ENCODE results near the gene CENPO. TPM values are rescaled to one million over a fixed set of nuclear protein-coding genes. Genes with fewer than 3 reads are reported as not detected.

CENPO gene
- total RNA-seq, 1 experiment from 2014 or later = 14.9 TPM

DNA sequence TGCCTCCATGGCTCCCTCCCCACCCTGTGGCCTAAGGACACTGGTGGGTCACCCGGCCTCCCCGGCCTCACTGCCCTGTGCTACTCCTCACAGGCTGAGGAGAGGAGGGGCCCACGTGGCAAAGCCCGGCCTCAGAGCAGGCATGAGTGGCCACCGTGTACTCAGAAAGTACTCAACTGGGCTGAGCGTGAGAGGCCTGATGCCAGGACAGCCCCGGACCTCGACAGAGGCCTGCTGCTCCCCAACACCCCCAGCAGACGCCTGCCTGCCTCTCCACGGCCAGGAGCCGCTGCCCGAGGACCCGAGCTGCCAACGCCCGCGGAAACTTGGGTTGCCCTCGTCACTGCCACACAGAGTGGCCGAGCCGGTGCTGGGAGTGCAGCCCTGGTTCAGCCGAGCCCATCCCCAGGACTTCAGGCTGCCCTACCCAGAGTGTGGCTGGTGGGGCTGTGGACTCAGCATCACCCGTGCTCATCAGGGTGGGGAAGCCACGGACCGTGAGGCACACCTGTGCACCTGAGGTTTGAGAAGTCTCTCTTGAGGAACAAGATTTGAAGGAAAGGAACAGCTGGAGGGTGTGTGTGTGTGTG lies 59.3 kb downstream of the CENPO start:
- Mint-ChIP-seq H3K4me1 (ENCODE audit: insufficient read depth, unreplicated experiment) (peaks cover 5% of the 10 kb centered on the region), H3K27me3 (ENCODE audit: insufficient read depth, unreplicated experiment) (no peaks in the 10 kb centered on the region), H3K9me3 (ENCODE audit: unreplicated experiment) (no peaks in the 10 kb centered on the region), H3K4me3 (ENCODE audit: unreplicated experiment) (no peak overlapping the region), H3K27ac (ENCODE audit: low read depth, unreplicated experiment) (no peak overlapping the region), H3K36me3 (ENCODE audit: insufficient read depth, unreplicated experiment) (peaks cover 17% of the 10 kb centered on the region)
- ChIA-PET CTCF (interaction anchor here (0.6 kb wide), 1 partner anchor 44 kb away, joined by 3 read pairs; no protein-coding TSS in a partner anchor), POLR2A (no interaction called here)
- TF ChIP-seq, protein P1, sequence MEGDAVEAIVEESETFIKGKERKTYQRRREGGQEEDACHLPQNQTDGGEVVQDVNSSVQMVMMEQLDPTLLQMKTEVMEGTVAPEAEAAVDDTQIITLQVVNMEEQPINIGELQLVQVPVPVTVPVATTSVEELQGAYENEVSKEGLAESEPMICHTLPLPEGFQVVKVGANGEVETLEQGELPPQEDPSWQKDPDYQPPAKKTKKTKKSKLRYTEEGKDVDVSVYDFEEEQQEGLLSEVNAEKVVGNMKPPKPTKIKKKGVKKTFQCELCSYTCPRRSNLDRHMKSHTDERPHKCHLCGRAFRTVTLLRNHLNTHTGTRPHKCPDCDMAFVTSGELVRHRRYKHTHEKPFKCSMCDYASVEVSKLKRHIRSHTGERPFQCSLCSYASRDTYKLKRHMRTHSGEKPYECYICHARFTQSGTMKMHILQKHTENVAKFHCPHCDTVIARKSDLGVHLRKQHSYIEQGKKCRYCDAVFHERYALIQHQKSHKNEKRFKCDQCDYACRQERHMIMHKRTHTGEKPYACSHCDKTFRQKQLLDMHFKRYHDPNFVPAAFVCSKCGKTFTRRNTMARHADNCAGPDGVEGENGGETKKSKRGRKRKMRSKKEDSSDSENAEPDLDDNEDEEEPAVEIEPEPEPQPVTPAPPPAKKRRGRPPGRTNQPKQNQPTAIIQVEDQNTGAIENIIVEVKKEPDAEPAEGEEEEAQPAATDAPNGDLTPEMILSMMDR (IDR thresholded peaks at IDR 0.05; ENCODE audit: unreplicated experiment) = no peak
- no TSS peak for BruUV-seq (replicated peaks)
- no peak for DNase-seq (ENCODE audit: unreplicated experiment)
- intact Hi-C loops (cut with micrococcal nuclease) = no loop called here

DNA sequence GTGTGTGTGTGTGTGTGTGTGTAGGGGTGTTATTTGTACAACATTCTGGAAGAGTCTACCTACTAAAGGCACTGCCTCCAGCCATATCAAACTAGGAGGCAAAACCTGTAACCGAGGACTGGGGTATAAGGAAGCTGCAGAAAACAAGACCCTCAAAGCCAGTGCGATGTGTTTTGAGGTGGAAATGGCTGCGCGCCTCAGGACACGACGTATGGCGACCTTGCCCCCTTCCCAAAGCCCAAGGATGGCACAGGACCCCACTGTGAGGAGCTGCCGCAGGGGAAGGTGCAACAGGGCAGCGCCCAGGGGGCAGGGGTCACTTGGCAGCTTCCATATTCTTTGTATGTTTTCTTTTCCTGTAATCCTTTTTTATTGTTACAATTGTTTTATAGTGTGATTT lies 59.8 kb downstream of the CENPO start:
- ChIA-PET CTCF (interaction anchor here (0.6 kb wide), 1 partner anchor 43 kb away, joined by 3 read pairs; no protein-coding TSS in a partner anchor), POLR2A (no interaction called here)
- DNase-seq (ENCODE audit: unreplicated experiment) = no peak
- peaks cover 5% of the 10 kb centered on the region for H3K4me1 Mint-ChIP-seq (ENCODE audit: insufficient read depth, unreplicated experiment)
- H3K36me3 Mint-ChIP-seq (ENCODE audit: insufficient read depth, unreplicated experiment) = peaks cover 17% of the 10 kb centered on the region
- intact Hi-C loops (cut with micrococcal nuclease) = no loop called here
- H3K9me3 Mint-ChIP-seq (ENCODE audit: unreplicated experiment) = no peaks in the 10 kb centered on the region
- no peaks in the 10 kb centered on the region for H3K27me3 Mint-ChIP-seq (ENCODE audit: insufficient read depth, unreplicated experiment)
- no peak overlapping the region for H3K27ac Mint-ChIP-seq (ENCODE audit: low read depth, unreplicated experiment)
- no peak overlapping the region for H3K4me3 Mint-ChIP-seq (ENCODE audit: unreplicated experiment)
- TF ChIP-seq, protein P1 (IDR thresholded peaks at IDR 0.05; ENCODE audit: unreplicated experiment) = no peak
- no TSS peak for BruUV-seq (replicated peaks)

DNA sequence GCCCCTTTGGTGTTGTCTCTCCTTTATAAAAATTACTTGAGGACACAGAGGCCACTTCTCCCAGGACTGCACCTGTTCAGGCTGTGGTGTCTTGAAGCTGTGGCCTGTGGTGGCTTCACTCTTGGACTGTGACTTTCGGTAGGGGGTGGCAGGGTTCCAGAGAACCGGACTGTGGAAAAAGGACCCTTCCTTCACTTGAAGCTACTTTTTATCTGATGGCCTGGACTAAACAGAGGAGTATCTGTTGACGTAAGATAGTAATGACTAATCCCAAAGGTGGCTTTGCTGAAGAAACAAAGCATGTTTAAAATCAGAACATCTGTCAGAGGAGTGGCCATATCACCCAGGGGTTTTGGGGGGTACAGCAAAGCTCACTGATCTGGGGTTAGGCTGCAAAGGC lies 60.8 kb downstream of the CENPO start:
- H3K4me1 Mint-ChIP-seq (ENCODE audit: insufficient read depth, unreplicated experiment) = peaks cover 5% of the 10 kb centered on the region
- no TSS peak for BruUV-seq (replicated peaks)
- POLR2A ChIA-PET = no interaction called here
- DNase-seq (ENCODE audit: unreplicated experiment) = no peak
- no peaks in the 10 kb centered on the region for H3K27me3 Mint-ChIP-seq (ENCODE audit: insufficient read depth, unreplicated experiment)
- CTCF ChIA-PET = interaction anchor here (0.6 kb wide), 1 partner anchor 92 kb away, joined by 3 read pairs; no protein-coding TSS in a partner anchor
- peak overlapping the region; percentile 7 for H3K27ac Mint-ChIP-seq (ENCODE audit: low read depth, unreplicated experiment)
- no peak overlapping the region for H3K4me3 Mint-ChIP-seq (ENCODE audit: unreplicated experiment)
- peaks cover 17% of the 10 kb centered on the region for H3K36me3 Mint-ChIP-seq (ENCODE audit: insufficient read depth, unreplicated experiment)
- intact Hi-C loops (cut with micrococcal nuclease) = no loop called here
- H3K9me3 Mint-ChIP-seq (ENCODE audit: unreplicated experiment) = no peaks in the 10 kb centered on the region
- TF ChIP-seq, protein P1 (IDR thresholded peaks at IDR 0.05; ENCODE audit: unreplicated experiment) = no peak

DNA sequence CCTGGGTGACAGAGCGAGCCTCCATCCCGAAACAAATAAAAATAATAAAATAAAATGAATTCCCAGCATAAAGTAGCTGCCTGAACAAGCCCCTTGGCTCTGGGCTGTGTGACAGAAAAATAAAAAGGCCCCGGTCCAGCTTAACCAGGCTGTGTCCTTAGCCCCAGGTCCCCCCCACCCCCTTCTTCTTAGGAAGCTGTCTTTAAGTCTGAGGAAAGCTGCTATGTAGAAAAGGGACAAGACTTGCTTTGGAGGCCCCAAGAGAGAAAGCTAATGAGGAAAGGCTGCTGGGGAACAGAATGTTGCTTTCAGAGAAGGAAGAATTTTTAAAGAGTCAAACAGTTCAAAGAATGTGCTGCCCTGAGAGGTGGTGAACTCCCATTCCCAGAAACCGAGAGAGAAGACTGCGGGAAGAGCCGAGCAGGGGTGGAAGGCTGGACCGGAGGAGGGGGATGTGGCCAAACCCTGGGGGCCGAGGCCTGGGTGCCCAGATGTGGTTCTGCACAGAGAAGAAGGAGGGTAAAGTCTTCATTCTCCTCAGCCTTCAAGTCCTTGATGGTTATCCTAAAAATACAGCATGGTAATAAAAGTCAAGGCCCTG lies 61.9 kb downstream of the CENPO start:
- H3K27ac Mint-ChIP-seq (ENCODE audit: low read depth, unreplicated experiment) = no peak overlapping the region
- TF ChIP-seq, protein P1 (IDR thresholded peaks at IDR 0.05; ENCODE audit: unreplicated experiment) = no peak
- no peaks in the 10 kb centered on the region for H3K9me3 Mint-ChIP-seq (ENCODE audit: unreplicated experiment)
- DNase-seq (ENCODE audit: unreplicated experiment) = no peak
- ChIA-PET CTCF (interaction anchor here (0.6 kb wide), 1 partner anchor 952 kb away, joined by 3 read pairs; no protein-coding TSS in a partner anchor), POLR2A (no interaction called here)
- BruUV-seq (replicated peaks) = no TSS peak
- intact Hi-C loops (cut with micrococcal nuclease) = no loop called here
- H3K36me3 Mint-ChIP-seq (ENCODE audit: insufficient read depth, unreplicated experiment) = peaks cover 17% of the 10 kb centered on the region
- no peaks in the 10 kb centered on the region for H3K27me3 Mint-ChIP-seq (ENCODE audit: insufficient read depth, unreplicated experiment)
- peaks cover 5% of the 10 kb centered on the region for H3K4me1 Mint-ChIP-seq (ENCODE audit: insufficient read depth, unreplicated experiment)
- H3K4me3 Mint-ChIP-seq (ENCODE audit: unreplicated experiment) = no peak overlapping the region

Data from MCF 10A (cell line).